ENCODE results near the gene PSEN1.

GRCh38 chr14:73223049-73223448 lies 86.7 kb downstream of the PSEN1 start:
- TF ChIP-seq ATF3 (IDR thresholded peaks at IDR 0.05) (no peak), ELF1 (IDR thresholded peaks at IDR 0.05; ENCODE audit: borderline replicate concordance, low read depth) (no peak), CTCF (IDR thresholded peaks at IDR 0.05 in 2 of 3, conservative IDR thresholded peaks at IDR 0.05 in 1 of 3; ENCODE audit: borderline replicate concordance in 1 of 3, insufficient read depth in 1 of 3, low read depth in 2 of 3, low read length in 2 of 3) (no peak), POLR2AphosphoS5 (IDR thresholded peaks at IDR 0.05; ENCODE audit: low read depth, low read length) (no peak), POLR2A (IDR thresholded peaks at IDR 0.05; ENCODE audit: borderline replicate concordance, extremely low read depth, insufficient read depth, insufficient read length) (no peak), YY1 (IDR thresholded peaks at IDR 0.05; ENCODE audit: extremely low read depth, insufficient replicate concordance, low read depth, low read length) (no peak), TCF7L2 (IDR thresholded peaks at IDR 0.05; ENCODE audit: borderline replicate concordance, extremely low read depth, insufficient read depth, insufficient read length) (no peak), EGR1 (IDR thresholded peaks at IDR 0.05; ENCODE audit: low read depth) (no peak)

Measured in HCT116 (cell line).